C4-2B (cell line): Measurements from ENCODE around the gene EDN2.

Experiments used
- H3K27ac ChIP-seq: fragments of 450-650 bp; 2 replicates; pipeline ENCODE4 v1.5.1; 2017
- ZFX ChIP-seq: fragments of 450-650 bp; IDR thresholded peaks from 2 replicates; pipeline ENCODE4 v1.6.1; 2017
- TF ChIP-seq, protein P1 (sequence below): fragments of 450-650 bp; conservative IDR thresholded peaks from 2 replicates; pipeline ENCODE4 v1.5.1; 2017; ENCODE audit warnings: mild to moderate bottlenecking

EDN2 gene

GRCh38 chr1:41515778-41516167, 31.3 kb upstream of the EDN2 start:
- H3K27ac ChIP-seq: peak overlapping the region; percentile 80

GRCh38 chr1:41515131-41515678, 30.7 kb upstream of the EDN2 start:
- peak overlapping the region; percentile 80 for H3K27ac ChIP-seq

More at GRCh38 chr1:41515778-41516167, 31.3 kb upstream of the EDN2 start:
- no peak for TF ChIP-seq ZFX
- TF ChIP-seq, protein P1, sequence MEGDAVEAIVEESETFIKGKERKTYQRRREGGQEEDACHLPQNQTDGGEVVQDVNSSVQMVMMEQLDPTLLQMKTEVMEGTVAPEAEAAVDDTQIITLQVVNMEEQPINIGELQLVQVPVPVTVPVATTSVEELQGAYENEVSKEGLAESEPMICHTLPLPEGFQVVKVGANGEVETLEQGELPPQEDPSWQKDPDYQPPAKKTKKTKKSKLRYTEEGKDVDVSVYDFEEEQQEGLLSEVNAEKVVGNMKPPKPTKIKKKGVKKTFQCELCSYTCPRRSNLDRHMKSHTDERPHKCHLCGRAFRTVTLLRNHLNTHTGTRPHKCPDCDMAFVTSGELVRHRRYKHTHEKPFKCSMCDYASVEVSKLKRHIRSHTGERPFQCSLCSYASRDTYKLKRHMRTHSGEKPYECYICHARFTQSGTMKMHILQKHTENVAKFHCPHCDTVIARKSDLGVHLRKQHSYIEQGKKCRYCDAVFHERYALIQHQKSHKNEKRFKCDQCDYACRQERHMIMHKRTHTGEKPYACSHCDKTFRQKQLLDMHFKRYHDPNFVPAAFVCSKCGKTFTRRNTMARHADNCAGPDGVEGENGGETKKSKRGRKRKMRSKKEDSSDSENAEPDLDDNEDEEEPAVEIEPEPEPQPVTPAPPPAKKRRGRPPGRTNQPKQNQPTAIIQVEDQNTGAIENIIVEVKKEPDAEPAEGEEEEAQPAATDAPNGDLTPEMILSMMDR: no peak

DNA sequence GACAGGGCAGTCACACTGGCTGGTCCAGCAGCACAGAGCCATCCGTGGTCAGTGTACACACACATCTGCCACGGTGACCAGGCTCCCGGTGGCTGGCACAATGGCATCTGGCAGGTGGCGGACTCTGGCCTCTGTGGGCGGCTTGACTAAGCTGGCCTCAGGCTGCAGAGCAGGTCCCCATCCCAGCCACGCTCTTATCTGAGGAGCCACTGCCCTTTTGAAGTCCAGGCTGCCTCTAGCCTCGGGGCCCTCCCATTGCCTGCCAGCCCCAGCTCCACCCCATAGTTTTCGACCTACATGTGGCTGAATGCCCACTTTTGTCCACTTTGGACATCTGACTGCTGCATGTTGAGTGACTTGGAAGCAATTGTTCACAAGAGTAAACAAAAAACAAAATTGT, 29.9 kb upstream of the EDN2 start:
- H3K27ac ChIP-seq: peak overlapping the region; percentile 80
- no peak for TF ChIP-seq ZFX
- TF ChIP-seq, protein P1: no peak

More at GRCh38 chr1:41515131-41515678, 30.7 kb upstream of the EDN2 start:
- TF ChIP-seq, protein P1: no peak
- TF ChIP-seq ZFX: no peak

DNA sequence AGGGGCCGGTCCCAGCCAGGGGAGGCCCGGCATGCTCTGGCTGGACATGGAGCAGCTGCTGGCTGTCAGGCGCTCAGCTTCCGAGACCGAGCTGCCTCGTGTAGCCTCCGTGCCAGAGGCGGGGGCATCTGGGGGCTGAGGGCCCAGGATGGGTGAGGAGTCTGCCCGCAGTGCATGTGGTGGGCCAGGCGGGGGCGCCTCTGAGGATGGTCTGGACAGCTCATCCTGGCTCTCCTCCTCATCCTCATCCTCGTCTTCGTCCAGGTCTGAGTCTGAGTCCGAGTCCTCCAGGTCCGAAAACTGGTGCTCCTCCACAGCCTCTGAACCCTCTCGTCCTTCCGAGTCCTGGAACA, 28.9 kb upstream of the EDN2 start:
- TF ChIP-seq, protein P1: peak; percentile 52; the same call in 1 of the 2 replicates
- no peak for TF ChIP-seq ZFX
- H3K27ac ChIP-seq: peak overlapping the region; percentile 5; the same call in 1 of the 2 replicates

DNA sequence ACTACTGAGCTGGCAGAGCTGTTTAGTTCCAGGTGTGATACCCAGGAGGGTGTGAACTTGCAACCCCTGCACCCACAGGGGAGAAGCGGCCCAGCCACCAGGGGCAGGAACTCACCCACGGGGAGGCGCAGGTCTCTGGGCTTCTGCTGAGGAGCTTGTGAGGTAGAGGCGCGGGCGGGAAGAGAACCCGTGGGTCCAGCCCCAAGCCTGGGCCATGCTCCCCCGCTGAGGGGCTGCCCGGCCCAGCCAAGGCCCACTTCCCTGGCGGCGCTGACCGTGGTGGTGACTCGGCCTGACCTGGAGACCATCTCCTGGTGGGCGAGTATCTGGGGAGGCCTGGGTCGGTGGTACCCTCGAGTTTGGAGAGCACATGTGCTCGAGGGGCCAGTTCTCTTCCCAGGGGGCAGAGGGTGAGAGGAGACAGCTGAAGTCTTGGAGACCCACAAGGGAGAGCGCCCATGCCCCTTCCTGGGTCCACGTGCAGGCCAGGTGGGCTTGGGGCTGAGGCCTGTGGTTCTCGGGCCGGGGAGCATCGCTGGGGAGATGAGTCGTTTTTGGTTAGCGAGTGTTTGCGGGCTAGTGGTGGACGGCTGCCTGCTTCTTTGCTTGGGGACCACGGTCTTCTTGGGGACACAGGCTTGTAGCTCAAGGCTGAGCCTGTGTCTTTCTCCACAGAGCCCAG, 28.4 kb upstream of the EDN2 start:
- no peak for TF ChIP-seq ZFX
- TF ChIP-seq, protein P1: no peak
- peak overlapping the region; percentile 5; the same call in 1 of the 2 replicates for H3K27ac ChIP-seq

- no peak for TF ChIP-seq ZFX
- TF ChIP-seq, protein P1: no peak
Observed at GRCh38 chr1:41511239-41511540, 26.7 kb upstream of the EDN2 start.

DNA sequence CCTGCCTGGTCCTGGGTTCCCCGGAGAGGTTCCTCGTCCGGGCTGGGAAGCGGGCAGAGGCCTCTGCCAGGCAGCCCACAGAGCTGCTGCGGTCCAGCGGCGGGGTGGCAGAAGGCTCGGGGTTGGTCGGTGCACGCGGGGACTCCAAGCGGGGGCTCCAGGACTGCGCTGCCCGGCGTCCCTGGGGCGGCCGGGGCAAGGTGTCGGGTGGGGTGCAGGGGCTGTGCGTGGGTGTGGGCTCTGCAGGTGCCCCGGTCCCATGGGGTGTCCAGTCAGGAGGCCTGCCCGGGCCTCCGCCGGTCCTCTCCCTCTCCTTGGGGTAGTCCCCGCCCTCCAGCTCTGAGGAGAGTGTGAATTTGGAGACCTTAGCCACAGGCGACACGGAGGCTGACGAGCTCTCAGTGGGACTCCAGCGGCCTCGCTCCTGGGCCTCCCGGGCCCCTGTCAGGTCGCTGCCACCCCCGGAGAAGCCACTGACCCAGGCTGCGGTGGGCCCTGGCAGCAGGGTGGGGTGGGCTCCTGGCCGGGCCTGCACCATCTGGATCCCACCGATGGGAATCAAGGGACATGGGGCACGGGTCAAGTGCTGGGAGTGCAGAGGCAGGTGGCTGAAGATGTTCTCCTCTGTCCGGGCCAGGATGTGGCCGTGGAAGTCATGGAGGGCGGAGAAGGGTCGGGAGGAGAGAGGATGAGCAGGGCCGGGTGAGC, 26.2 kb upstream of the EDN2 start:
- TF ChIP-seq, protein P1: no peak
- TF ChIP-seq ZFX: no peak
- H3K27ac ChIP-seq: no peak overlapping the region; the same call in 1 of the 2 replicates

More at GRCh38 chr1:41511239-41511540, 26.7 kb upstream of the EDN2 start:
- no peak overlapping the region for H3K27ac ChIP-seq
